ENCODE results near the gene TLK1. TPM values are rescaled to one million over a fixed set of nuclear protein-coding genes. Genes with fewer than 3 reads are reported as not detected.
A peak's percentile ranks its signal among the peaks of the same experiment; 100 is the strongest.

TLK1 gene
- total RNA-seq, 2 experiments from 2014 or later, result 29.7 to 150 TPM

- BruUV-seq (replicated peaks), result no TSS peak
- H3K9me3 ChIP-seq (ENCODE audit: low read length), result no peaks in the 10 kb centered on the region
- intact Hi-C loops (cut with micrococcal nuclease; ENCODE audit: unreplicated experiment), result no loop called here
- H3K27ac ChIP-seq (ENCODE audit: low read depth, low read length, poor library complexity, severe bottlenecking), result no peak overlapping the region
- no peak for TF ChIP-seq EZH2phosphoT487 (IDR thresholded peaks at IDR 0.05; ENCODE audit: borderline replicate concordance, low read depth, low read length)
- no peaks in the 10 kb centered on the region for H3K4me1 ChIP-seq (ENCODE audit: insufficient read depth, low read length, poor library complexity, severe bottlenecking)
- no peak overlapping the region for H3K4me2 ChIP-seq (ENCODE audit: low read length)
- no peaks in the 10 kb centered on the region for H4K20me1 ChIP-seq (ENCODE audit: insufficient read depth, low read length)
- H3K4me3 ChIP-seq (ENCODE audit: low read depth, low read length, poor library complexity, severe bottlenecking), result no peak overlapping the region
- CTCF ChIA-PET (ENCODE audit: unreplicated experiment), result no interaction called here
- H3K9me2 ChIP-seq (ENCODE audit: insufficient read depth, low read length), result no peaks in the 10 kb centered on the region
- no peak for DNase-seq (ENCODE audit: low spot score)
- peaks cover 98% of the 10 kb centered on the region for H3K36me3 ChIP-seq (ENCODE audit: insufficient read depth, low read length)
- H2AFZ ChIP-seq (ENCODE audit: low read length), result no peak overlapping the region
- POLR2A ChIA-PET, result interaction anchor here (0.9 kb wide), 1 partner anchor 22 kb away, joined by 3 read pairs; no protein-coding TSS in a partner anchor
- no peaks in the 10 kb centered on the region for H3K79me2 ChIP-seq (ENCODE audit: insufficient read depth, low read depth, low read length)
Observed at GRCh38 chr2:171008550-171009205, 152.0 kb downstream of the TLK1 start.

GRCh38 chr2:171004833-171005232, 155.9 kb downstream of the TLK1 start:
- CTCF ChIA-PET (ENCODE audit: unreplicated experiment), result no interaction called here
- H3K9me2 ChIP-seq (ENCODE audit: insufficient read depth, low read length), result no peaks in the 10 kb centered on the region
- BruUV-seq (replicated peaks), result no TSS peak
- no peak overlapping the region for H2AFZ ChIP-seq (ENCODE audit: low read length)
- H3K27ac ChIP-seq (ENCODE audit: low read depth, low read length, poor library complexity, severe bottlenecking), result no peak overlapping the region
- H3K79me2 ChIP-seq (ENCODE audit: insufficient read depth, low read depth, low read length), result no peaks in the 10 kb centered on the region
- H4K20me1 ChIP-seq (ENCODE audit: insufficient read depth, low read length), result no peaks in the 10 kb centered on the region
- intact Hi-C loops (cut with micrococcal nuclease; ENCODE audit: unreplicated experiment), result no loop called here
- POLR2A ChIA-PET, result interaction anchor here (1.3 kb wide), 2 partner anchors 9 to 12 kb away, joined by 4 to 5 read pairs; no protein-coding TSS in a partner anchor
- H3K4me2 ChIP-seq (ENCODE audit: low read length), result no peak overlapping the region
- no peak for DNase-seq (ENCODE audit: low spot score)
- no peak overlapping the region for H3K4me3 ChIP-seq (ENCODE audit: low read depth, low read length, poor library complexity, severe bottlenecking)
- TF ChIP-seq EZH2phosphoT487 (IDR thresholded peaks at IDR 0.05; ENCODE audit: borderline replicate concordance, low read depth, low read length) (no peak), CTCF (conservative IDR thresholded peaks at IDR 0.05; ENCODE audit: low read length) (no peak)
- no peaks in the 10 kb centered on the region for H3K9me3 ChIP-seq (ENCODE audit: low read length)
- no peaks in the 10 kb centered on the region for H3K4me1 ChIP-seq (ENCODE audit: insufficient read depth, low read length, poor library complexity, severe bottlenecking)
- H3K36me3 ChIP-seq (ENCODE audit: insufficient read depth, low read length), result peaks cover 100% of the 10 kb centered on the region

- H3K36me3 ChIP-seq (ENCODE audit: insufficient read depth, low read length), result peaks cover 100% of the 10 kb centered on the region
- H3K4me2 ChIP-seq (ENCODE audit: low read length), result no peak overlapping the region
- CTCF ChIA-PET (ENCODE audit: unreplicated experiment), result interaction anchor here (1.2 kb wide), 1 partner anchor 9 kb away, joined by 4 read pairs; no protein-coding TSS in a partner anchor
- intact Hi-C loops (cut with micrococcal nuclease; ENCODE audit: unreplicated experiment), result no loop called here
- no peaks in the 10 kb centered on the region for H3K9me3 ChIP-seq (ENCODE audit: low read length)
- no peak overlapping the region for H3K4me3 ChIP-seq (ENCODE audit: low read depth, low read length, poor library complexity, severe bottlenecking)
- no peak overlapping the region for H2AFZ ChIP-seq (ENCODE audit: low read length)
- no peaks in the 10 kb centered on the region for H3K4me1 ChIP-seq (ENCODE audit: insufficient read depth, low read length, poor library complexity, severe bottlenecking)
- H3K27ac ChIP-seq (ENCODE audit: low read depth, low read length, poor library complexity, severe bottlenecking), result no peak overlapping the region
- DNase-seq (ENCODE audit: low spot score), result no peak
- H4K20me1 ChIP-seq (ENCODE audit: insufficient read depth, low read length), result no peaks in the 10 kb centered on the region
- BruUV-seq (replicated peaks), result TSS peak; percentile 10
- POLR2A ChIA-PET, result interaction anchor here (0.5 to 1.3 kb wide), 4 partner anchors 10 to 532 kb away, joined by 4 to 6 read pairs (median 5); no protein-coding TSS in a partner anchor
- no peaks in the 10 kb centered on the region for H3K9me2 ChIP-seq (ENCODE audit: insufficient read depth, low read length)
- TF ChIP-seq EZH2phosphoT487 (IDR thresholded peaks at IDR 0.05; ENCODE audit: borderline replicate concordance, low read depth, low read length) (no peak), CTCF (conservative IDR thresholded peaks at IDR 0.05; ENCODE audit: low read length) (no peak)
- no peaks in the 10 kb centered on the region for H3K79me2 ChIP-seq (ENCODE audit: insufficient read depth, low read depth, low read length)
Observed at GRCh38 chr2:171004363-171004762, 156.3 kb downstream of the TLK1 start.
